ENCODE data around the gene TMEM233. TPM values are rescaled to one million over a fixed set of nuclear protein-coding genes. Genes with fewer than 3 reads are reported as not detected.

TMEM233 gene
- total and polyA plus RNA-seq, 2 of the 8 experiments (the other 6 are each of a cell fraction or from before 2014, with no cell fraction given) = 0.09 TPM

DNA sequence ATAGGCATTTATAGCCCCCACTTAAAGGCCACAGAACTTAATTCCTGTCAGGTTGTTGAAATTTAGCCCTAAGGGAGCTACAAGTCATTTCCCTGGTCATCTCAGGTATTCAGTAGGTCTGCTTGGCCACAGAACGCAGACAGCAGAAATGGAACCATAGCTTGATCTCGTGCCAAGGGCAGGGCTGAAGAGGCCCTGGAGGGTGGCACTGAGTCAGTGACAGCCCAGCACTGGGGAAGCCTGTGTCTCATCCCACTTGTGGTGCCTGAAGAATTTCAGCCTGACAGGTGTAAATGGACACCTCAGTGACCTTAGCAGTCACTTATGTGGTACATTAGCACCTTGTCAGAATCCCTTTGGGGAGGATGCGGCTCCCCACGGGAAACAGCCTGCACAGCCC lies 81.0 kb downstream of the TMEM233 start:
- no peaks in the 10 kb centered on the region for H3K23me2 ChIP-seq (ENCODE audit: low read depth, low read length)
- H2BK15ac ChIP-seq (ENCODE audit: low read length) = no peak overlapping the region
- peaks cover 0 to 18% of the 10 kb centered on the region in 2 experiments; a peak in 2 of 4 replicates for H3K79me2 ChIP-seq (ENCODE audit: control insufficient read depth in 1 of 2, insufficient read depth in 2 of 2, low read length in 2 of 2)
- no peak overlapping the region for H3K14ac ChIP-seq (ENCODE audit: insufficient read length)
- H2BK120ac ChIP-seq (replicated peaks; ENCODE audit: low read depth, low read length) = no peak overlapping the region
- no peak overlapping the region for H3K4me3 ChIP-seq (ENCODE audit: extremely low read depth in 1 of 4, insufficient read depth in 2 of 4, low read depth in 3 of 4, low read length in 4 of 4)
- peaks cover 33 to 88% (median 73%) of the 10 kb centered on the region in 4 experiments for H3K36me3 ChIP-seq (ENCODE audit: control insufficient read depth in 2 of 4, insufficient read depth in 4 of 4, low read length in 3 of 4)
- POLR2A ChIA-PET (ENCODE audit: partially characterized antibody) = interaction anchor here (0.7 kb wide), 1 partner anchor 230 kb away, joined by 3 read pairs; no protein-coding TSS in a partner anchor
- H3K4me2 ChIP-seq (ENCODE audit: insufficient read depth in 1 of 2, low read depth in 2 of 2, low read length in 2 of 2) = no peak overlapping the region
- H4K20me1 ChIP-seq (replicated peaks in 1 of 2; ENCODE audit: control insufficient read depth in 1 of 2, insufficient read depth in 2 of 2, low read length in 2 of 2) = peaks cover 7 to 13% of the 10 kb centered on the region in 2 experiments
- H4K5ac ChIP-seq (ENCODE audit: insufficient read length, low read depth, low read length) = no peak overlapping the region
- CTCF ChIA-PET (ENCODE audit: partially characterized antibody) = no interaction called here
- H2BK20ac ChIP-seq (ENCODE audit: low read length) = no peak overlapping the region
- H4K91ac ChIP-seq (replicated peaks; ENCODE audit: insufficient read length, low read length) = no peak overlapping the region
- no peak overlapping the region for H3K4ac ChIP-seq (replicated peaks; ENCODE audit: insufficient read length, low read depth, low read length)
- TF ChIP-seq, protein P1, sequence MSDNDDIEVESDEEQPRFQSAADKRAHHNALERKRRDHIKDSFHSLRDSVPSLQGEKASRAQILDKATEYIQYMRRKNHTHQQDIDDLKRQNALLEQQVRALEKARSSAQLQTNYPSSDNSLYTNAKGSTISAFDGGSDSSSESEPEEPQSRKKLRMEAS (IDR thresholded peaks at IDR 0.05) = no peak
- no peak overlapping the region for H2BK12ac ChIP-seq (ENCODE audit: low read depth, low read length)
- no peak overlapping the region for H3K18ac ChIP-seq (ENCODE audit: extremely low read depth, low read length)
- H3K4me1 ChIP-seq (replicated peaks in 1 of 4; ENCODE audit: control insufficient read depth in 3 of 4, insufficient read depth in 4 of 4, low read length in 3 of 4) = peaks cover 0 to 4% (median 0%) of the 10 kb centered on the region in 4 experiments; a peak in 2 of 7 replicates
- H3K27me3 ChIP-seq (replicated peaks in 1 of 4; ENCODE audit: control insufficient read depth in 3 of 4, extremely low read depth in 1 of 4, insufficient read depth in 3 of 4, low read length in 3 of 4) = no peaks in the 10 kb centered on the region
- H3K9me3 ChIP-seq (ENCODE audit: insufficient read depth in 2 of 2, low read depth in 1 of 2, low read length in 1 of 2) = no peaks in the 10 kb centered on the region
- no peak overlapping the region for H3K56ac ChIP-seq (replicated peaks; ENCODE audit: insufficient read length, low read depth, low read length)
- no peak overlapping the region for H4K8ac ChIP-seq (ENCODE audit: extremely low read depth, insufficient read depth, low read length)
- no peak overlapping the region for H3K23ac ChIP-seq (ENCODE audit: insufficient read length)
- no peaks in the 10 kb centered on the region; the same call in 1 of the 2 replicates for H3K79me1 ChIP-seq (ENCODE audit: low read depth, low read length)
- no peak overlapping the region for H2BK5ac ChIP-seq (ENCODE audit: low read depth, low read length)
- no peak overlapping the region for H3K27ac ChIP-seq (ENCODE audit: low read depth, low read length)
- H2AK5ac ChIP-seq (ENCODE audit: low read depth, low read length) = no peak overlapping the region
- no peak overlapping the region for H3K9ac ChIP-seq (replicated peaks in 1 of 4; ENCODE audit: extremely low read depth in 1 of 4, low read depth in 3 of 4, low read length in 3 of 4)
- DNase-seq (ENCODE audit: low read depth in 1 of 2, low spot score in 2 of 2) (no peak), FAIRE-seq (no peak)
- no peak overlapping the region for H2AFZ ChIP-seq (ENCODE audit: low read length)
- whole genome bisulfite sequencing, 2 experiments (ENCODE audit: extremely low coverage in 1 of 2, insufficient coverage in 1 of 2, insufficient read length in 1 of 2, insufficient replicate concordance in 2 of 2, low coverage in 1 of 2, low lambda C conversion rate in 2 of 2, missing lambda C conversion rate in 1 of 2) = 93% methylated on average over 4 of the region's 4 CpGs; no CpG with 5 or more reads in 1 of the 2 experiments
